IPS DF 4.7 (cell line): Measurements from ENCODE around the gene TMEM106C.
"Not testable (repeated sequence)": the region's sequence is repeated elsewhere in the genome, so short reads cannot be mapped to it uniquely, and the experiment has no call there.

ENCODE experiments used
- DNase-seq: peaks from one replicate; pipeline ENCODE4 v3.0.0-alpha.2; 2013; ENCODE audit warnings: low spot score; ENCODE audit errors: extremely low read depth

Gene TMEM106C

DNA sequence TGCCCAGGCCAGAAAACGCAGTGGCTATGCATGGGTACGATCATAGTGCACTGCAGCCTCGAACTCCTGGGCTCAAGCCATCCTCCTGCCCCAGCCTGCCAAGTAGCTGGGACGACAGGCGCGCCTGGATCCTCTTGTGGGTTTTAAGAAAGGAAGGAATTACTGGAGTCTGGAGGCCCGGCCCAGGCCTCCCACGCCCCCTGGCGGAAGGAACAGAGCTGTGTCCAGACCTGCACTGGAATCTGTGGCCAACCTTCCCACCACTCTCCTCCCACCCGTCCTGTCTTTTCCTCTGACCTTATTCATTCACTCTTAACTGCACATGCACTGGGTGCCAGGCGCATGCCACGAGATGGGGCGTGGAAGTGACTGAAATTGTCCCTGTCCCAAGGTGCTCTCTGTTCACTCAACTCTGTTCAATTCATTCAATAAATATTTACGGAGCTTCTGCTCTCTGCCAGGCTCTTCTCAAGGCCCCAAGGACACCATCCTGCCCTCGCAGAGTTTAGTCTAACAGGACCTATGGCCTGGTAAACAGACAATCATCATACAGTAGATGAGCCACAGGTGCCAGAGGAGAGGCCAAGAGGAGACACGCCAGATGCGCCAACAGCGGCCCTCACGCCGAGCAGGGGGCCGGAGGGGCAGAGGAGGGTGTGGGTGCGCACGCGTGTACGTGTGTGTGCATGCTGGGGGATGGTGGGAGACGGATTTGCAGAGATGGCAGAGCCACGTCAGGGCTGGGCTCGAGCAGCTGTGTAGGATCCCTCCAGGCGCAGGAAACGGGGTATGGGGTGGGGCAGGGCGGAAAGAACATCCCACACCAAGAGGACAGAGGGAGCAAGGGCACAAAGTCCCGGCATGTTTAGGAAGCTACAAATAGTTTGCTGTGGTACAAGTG lies 13.7 kb upstream of the TMEM106C start:
- no peak for DNase-seq

- DNase-seq = no peak
These were observed 12.4 kb upstream of the TMEM106C start for GRCh38 chr12:47950856-47951468.

DNA sequence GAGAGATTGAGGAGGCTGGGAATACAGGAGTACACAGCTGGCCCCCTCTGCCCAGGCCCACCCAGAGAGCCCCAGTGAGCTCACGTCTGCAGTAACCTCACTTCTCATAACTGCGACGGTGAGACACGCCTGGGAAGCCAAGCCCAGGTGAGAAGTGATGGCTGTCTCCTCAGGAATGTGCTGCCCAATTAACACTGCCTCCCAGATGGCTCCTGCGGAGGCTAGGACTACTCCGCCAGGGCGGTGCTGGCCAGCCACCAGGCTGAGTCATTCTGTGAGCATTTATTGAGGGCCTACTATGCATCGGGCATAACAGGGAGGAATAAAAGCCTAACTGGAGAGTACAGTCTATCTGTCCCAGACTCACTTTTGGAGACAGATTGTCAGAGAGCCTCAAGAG lies 9.3 kb upstream of the TMEM106C start:
- DNase-seq = no peak

- DNase-seq = no peak
These were observed 8.8 kb upstream of the TMEM106C start for GRCh38 chr12:47954467-47955045.

DNA sequence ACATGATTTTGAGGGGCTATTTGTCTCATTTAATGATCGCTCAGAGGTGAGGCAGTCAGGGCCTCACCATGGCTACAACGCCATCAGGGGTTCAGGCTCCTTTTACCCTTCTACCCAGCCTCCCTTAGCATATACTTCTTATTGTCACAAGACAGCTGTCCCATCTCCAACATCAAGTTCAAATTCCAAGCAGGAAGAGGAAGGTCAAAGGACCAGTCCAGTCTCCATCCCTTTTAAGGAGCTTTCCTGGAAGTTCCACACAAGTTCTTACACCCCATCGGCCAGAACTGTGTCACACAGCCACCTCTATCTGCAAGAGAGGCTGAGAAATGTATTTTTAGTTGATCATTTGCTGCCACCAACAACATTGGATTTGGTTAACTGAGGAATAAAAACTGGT lies 8.3 kb upstream of the TMEM106C start:
- no peak for DNase-seq

GRCh38 chr12:47957671-47958070 lies 5.7 kb upstream of the TMEM106C start:
- DNase-seq = not testable (repeated sequence)

DNA sequence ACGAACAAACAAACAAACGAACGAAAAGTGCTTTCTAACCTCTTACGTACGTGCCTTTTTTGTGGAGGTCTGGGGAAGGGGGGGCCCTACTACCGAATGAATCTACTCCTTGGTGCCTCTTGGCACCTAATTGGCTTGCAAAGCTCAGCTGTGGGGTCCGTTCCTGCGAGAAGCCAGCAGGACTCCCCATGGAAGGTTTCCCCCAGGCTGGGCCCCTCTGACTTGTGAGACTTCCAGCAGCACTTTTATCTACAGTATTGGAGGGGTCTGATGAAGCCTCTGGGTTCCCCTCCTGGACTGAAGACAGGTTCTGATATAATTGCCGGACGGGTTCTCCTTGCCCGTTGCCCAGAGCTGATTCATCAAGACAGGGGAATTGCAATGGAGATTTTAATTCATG lies 1.2 kb upstream of the TMEM106C start:
- DNase-seq = no peak

- no peak for DNase-seq
These were observed 821 bp downstream of the TMEM106C start for GRCh38 chr12:47964106-47964728.

- no peak for DNase-seq
These were observed 2.2 kb downstream of the TMEM106C start for GRCh38 chr12:47965581-47965980.

DNA sequence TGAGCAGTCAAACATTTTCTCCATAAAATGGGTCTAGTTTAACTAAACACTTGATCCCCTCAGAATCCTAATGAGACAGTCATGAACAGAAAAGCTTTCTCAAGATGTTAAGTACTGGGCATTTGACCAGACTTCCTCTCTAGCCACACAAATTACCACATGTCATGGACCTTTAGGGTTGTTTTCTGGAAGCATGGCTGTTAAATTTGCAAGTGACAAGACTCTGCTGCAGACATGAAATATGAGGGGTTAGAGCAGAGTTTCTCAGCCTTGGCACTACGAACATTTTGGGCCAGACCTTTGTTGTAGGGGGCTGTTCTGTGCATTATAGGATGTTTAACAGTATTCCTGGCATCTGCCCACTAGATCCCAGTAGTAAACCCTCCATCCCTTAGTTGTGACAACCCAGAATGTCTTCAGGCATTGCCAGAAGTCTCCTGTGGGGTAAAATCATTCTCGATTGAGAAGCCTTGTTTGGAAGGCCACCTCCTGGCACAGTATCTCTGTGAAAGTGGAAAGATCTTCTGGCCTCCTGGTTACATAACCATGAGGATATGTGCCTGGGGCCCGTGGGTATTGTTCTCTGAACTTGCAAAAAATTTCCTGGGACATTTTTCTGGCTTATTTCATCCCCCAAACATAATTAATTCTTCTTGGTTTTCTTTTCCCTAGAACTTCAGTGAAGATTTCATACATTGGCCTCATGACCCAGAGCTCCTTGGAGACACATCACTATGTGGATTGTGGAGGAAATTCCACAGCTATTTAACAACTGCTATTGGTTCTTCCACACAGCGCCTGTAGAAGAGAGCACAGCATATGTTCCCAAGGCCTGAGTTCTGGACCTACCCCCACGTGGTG lies 4.3 kb downstream of the TMEM106C start:
- DNase-seq = no peak

DNA sequence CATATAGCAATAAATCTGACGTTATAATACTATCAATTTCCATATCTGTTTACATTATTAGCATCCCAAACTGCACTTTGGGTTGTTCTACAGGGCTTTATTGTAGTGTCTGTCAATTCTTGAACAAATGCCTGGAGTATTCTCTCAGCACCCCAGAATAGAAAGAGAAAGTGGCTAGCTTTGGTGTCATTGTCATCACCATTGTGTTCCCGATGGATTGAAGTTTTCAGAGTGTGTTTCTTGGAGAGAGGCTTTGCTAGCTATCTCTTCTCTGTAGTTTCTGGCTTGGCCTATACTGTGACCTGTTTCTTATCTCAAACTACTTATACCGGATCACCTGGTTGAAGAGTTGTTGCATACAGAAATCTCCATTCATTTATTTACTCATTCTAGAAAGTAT lies 6.4 kb downstream of the TMEM106C start:
- no peak for DNase-seq

DNA sequence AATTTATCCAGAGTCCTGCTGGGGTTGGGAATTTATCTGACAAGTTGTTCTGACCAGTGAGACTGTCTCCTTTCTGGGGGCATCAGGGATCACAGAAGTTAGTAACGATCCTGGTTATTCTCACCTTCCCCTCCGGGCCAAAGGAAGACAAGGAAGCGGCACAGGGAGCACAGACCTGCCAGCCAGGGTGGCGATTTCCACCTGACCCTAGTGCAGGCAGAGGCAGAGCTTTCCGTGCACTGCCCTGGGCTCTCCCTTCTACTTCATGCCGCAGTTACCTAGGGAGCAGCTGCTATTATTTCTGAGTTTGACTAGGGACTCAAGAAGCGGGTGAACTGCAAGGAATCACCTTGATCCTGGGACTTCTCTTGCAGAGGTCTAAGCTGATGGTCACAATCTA lies 7.4 kb downstream of the TMEM106C start:
- DNase-seq = no peak

- DNase-seq = no peak
These were observed 9.5 kb downstream of the TMEM106C start for GRCh38 chr12:47972895-47973294.

DNA sequence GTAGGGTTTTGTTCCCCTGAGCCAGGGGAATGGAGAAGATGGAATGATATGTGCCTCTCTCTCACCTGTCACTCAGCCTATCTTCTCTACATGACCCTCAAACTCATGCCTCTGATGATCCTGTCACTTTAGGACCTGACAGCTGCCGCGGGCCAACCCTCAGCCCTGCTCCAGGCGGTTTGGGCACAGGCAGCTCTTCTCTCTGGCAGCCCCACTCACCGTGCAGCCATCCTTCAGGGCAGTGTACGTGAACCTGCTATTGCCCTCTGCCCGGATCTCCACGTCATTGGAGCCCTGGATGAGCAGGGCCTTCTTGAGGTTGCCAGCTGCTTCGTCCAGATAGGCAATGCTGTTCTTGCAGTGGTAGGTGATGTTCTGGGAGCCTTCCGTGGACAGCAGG lies 10.5 kb downstream of the TMEM106C start:
- DNase-seq = no peak

- no peak for DNase-seq
These were observed 11.7 kb downstream of the TMEM106C start for GRCh38 chr12:47975036-47975620.

- DNase-seq = no peak
These were observed 12.4 kb downstream of the TMEM106C start for GRCh38 chr12:47975816-47976215.

DNA sequence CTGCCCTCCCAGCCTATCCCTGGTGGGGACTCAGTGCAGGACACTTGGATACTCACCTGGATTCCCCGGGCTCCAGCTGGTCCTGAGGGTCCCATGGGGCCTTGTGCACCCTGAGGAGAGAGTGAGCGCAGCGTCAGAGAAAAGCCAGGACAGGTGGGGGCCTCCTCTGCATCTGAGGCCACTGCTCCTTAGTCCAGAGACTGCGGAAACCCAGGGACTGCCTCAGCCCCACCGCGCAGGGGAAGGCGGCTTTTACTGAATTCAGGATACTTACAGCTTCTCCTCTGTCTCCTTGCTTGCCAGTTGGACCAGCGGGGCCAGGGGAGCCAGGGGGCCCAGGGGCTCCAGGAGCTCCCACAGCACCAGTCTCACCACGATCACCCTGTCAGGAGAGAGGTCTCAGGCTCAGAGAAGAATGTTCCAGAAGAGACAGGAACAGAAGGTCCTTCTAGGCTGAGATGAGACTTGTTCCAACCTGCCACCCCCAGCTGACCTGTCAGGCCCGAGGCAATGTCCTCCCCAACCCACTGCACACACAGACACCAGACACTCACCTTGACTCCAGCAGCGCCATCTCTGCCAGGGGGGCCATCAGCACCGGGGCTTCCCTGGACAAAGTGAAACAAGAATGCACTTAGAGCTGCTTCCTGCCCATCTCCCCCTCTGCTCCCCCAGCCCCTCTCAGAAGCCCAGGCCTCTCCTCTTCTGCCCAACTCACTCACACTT lies 13.8 kb downstream of the TMEM106C start:
- no peak for DNase-seq

GRCh38 chr12:47977772-47978597 lies 14.6 kb downstream of the TMEM106C start:
- DNase-seq = no peak

DNA sequence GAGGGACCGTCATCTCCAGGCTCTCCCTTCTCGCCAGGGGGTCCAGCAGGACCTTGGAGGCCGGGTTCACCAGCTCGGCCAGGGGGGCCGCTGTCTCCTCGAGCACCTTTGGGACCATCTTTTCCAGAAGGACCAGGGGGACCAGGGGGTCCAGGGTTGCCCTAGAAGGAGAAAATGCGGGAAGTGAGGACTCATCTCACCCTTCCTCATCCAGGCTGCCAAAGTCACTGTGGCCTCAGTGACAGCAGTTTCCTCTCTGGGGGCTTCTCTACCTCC lies 15.1 kb downstream of the TMEM106C start:
- no peak for DNase-seq
